Natural killer cell (primary cell): ENCODE results near the gene TMEM191B. TPM values are rescaled to one million over a fixed set of nuclear protein-coding genes. Genes with fewer than 3 reads are reported as not detected.
"Not testable (repeated sequence)": the region's sequence is repeated elsewhere in the genome, so short reads cannot be mapped to it uniquely, and the experiment has no call there.

ENCODE experiments used
- ATAC-seq, 3 donors: fragments of 150-1000 bp in 2 of 3; fragments of 200-7000 bp in 1 of 3; cut with Tn5 transposase; 1 replicate in 1 of 3; 2 replicates in 2 of 3; pipeline ENCODE4 v1.10.0; 2021; ENCODE audit warnings: mild to moderate bottlenecking in 2 of 3, moderate library complexity in 2 of 3
- DNase-seq, 2 donors: peaks; one replicate each; pipeline versions ENCODE4 v3.0.0 to v3.0.0-alpha.2; 2013 to 2021; ENCODE audit warnings: mixed read lengths in 1 of 2
- H3K27ac ChIP-seq: one replicate; pipeline ENCODE4 v1.5.1; 2013; ENCODE audit warnings: mild to moderate bottlenecking, low read length
- H3K27me3 ChIP-seq: one replicate; pipeline ENCODE4 v1.6.1; 2013; ENCODE audit warnings: low read length; ENCODE audit not compliant: control insufficient read depth, insufficient read depth
- H3K36me3 ChIP-seq: one replicate; pipeline ENCODE4 v1.6.1; 2013; ENCODE audit warnings: low read length; ENCODE audit not compliant: control insufficient read depth, insufficient read depth
- H3K4me1 ChIP-seq: one replicate; pipeline ENCODE4 v1.6.1; 2013; ENCODE audit warnings: low read length; ENCODE audit not compliant: control insufficient read depth, insufficient read depth
- H3K4me3 ChIP-seq: one replicate; pipeline ENCODE4 v1.5.1; 2013; ENCODE audit warnings: low read length
- H3K9me3 ChIP-seq: one replicate; pipeline ENCODE4 v1.6.1; 2013; ENCODE audit warnings: low read length; ENCODE audit not compliant: control insufficient read depth, insufficient read depth
- H3K27ac Mint-ChIP-seq, 2 donors: one replicate each; pipeline ENCODE4 v1.8.0; 2022; ENCODE audit warnings: mild to moderate bottlenecking in 2 of 2, mixed read lengths in 2 of 2, moderate library complexity in 1 of 2
- H3K27me3 Mint-ChIP-seq, 2 donors: one replicate each; pipeline ENCODE4 v1.8.0; 2022; ENCODE audit warnings: low read depth in 2 of 2, mixed read lengths in 2 of 2
- H3K36me3 Mint-ChIP-seq: one replicate; pipeline ENCODE4 v1.8.0; 2022; ENCODE audit warnings: mixed read lengths
- H3K4me1 Mint-ChIP-seq, 2 donors: one replicate each; pipeline ENCODE4 v1.8.0; 2022; ENCODE audit warnings: mixed read lengths in 2 of 2
- H3K4me3 Mint-ChIP-seq: one replicate; pipeline ENCODE4 v1.8.0; 2022; ENCODE audit warnings: mild to moderate bottlenecking, moderate library complexity, mixed read lengths
- H3K9me3 Mint-ChIP-seq, 2 donors: one replicate each; pipeline ENCODE4 v1.8.0; 2022; ENCODE audit warnings: mixed read lengths in 2 of 2
- WGBS: methylation state at CpG from one replicate; pipeline ENCODE4 v1.1.7; 2013; ENCODE audit warnings: missing lambda C conversion rate; ENCODE audit not compliant: insufficient coverage; 5-methylcytosine and 5-hydroxymethylcytosine counted together
- intact Hi-C: fragments of 100-400 bp; cut with micrococcal nuclease; formaldehyde crosslinking; loops from one replicate; pipeline ENCODE4 v1.14.2; 2022
- total RNA-seq, 4 donors: library from RNA; stranded (reverse); fragments of 120-200 nt in 1 of 4; gene quantifications; one replicate each; pipeline versions ENCODE4 v1.2.3 to v1.2.4, GENCODE V29; 2013 to 2022

The TMEM191B gene
- 1 to 10 TPM; 1.6 to 8.5 (median 6.5) TPM for total RNA-seq
- total RNA-seq (2013): 1.4 TPM

- H3K4me1 Mint-ChIP-seq, H3K27ac ChIP-seq, H3K36me3 Mint-ChIP-seq, intact Hi-C loops, H3K9me3 ChIP-seq, H3K4me3 Mint-ChIP-seq, H3K27me3 ChIP-seq, H3K9me3 Mint-ChIP-seq, H3K4me1 ChIP-seq, H3K27me3 Mint-ChIP-seq, DNase-seq, H3K36me3 ChIP-seq: not testable (repeated sequence)
- 2% methylated on average over 10 of the region's 65 CpGs for WGBS
- peak; percentile 0 to 3 (median 3) for ATAC-seq
- peak within 1 kb of the TSS; percentile 27 for H3K4me3 ChIP-seq
- peak within 1 kb of the TSS in 1 of 2 donors; percentile 59 for H3K27ac Mint-ChIP-seq
These were observed at the start of gene TMEM191B for GRCh38 chr22:18527752-18528596. TMEM191B (plus strand) TSS chr22:18527802; CDS start chr22:18527981, 179 bp downstream.

- H3K27ac Mint-ChIP-seq, H3K4me1 Mint-ChIP-seq, intact Hi-C loops, H3K27me3 ChIP-seq, H3K9me3 Mint-ChIP-seq, H3K9me3 ChIP-seq, H3K27me3 Mint-ChIP-seq, DNase-seq, H3K36me3 Mint-ChIP-seq, ATAC-seq, H3K4me1 ChIP-seq, H3K36me3 ChIP-seq, H3K4me3 Mint-ChIP-seq, H3K27ac ChIP-seq, H3K4me3 ChIP-seq: not testable (repeated sequence)
- WGBS: no CpG with 5 or more reads among the region's 3 CpGs
These were observed 31.4 kb upstream of the TMEM191B start for GRCh38 chr22:18496227-18496626.

- DNase-seq: peak in 1 of 2 donors; percentile 0
- H3K9me3 ChIP-seq, ATAC-seq, intact Hi-C loops, H3K27me3 Mint-ChIP-seq, H3K27ac ChIP-seq, H3K27me3 ChIP-seq, H3K9me3 Mint-ChIP-seq, H3K27ac Mint-ChIP-seq, H3K4me1 ChIP-seq, H3K4me3 ChIP-seq, H3K36me3 ChIP-seq, H3K4me1 Mint-ChIP-seq, H3K4me3 Mint-ChIP-seq, H3K36me3 Mint-ChIP-seq: not testable (repeated sequence)
- 81% methylated on average over 5 of the region's 6 CpGs for WGBS
These were observed 16.3 kb upstream of the TMEM191B start for GRCh38 chr22:18511327-18511726.

- H3K9me3 ChIP-seq, H3K27ac Mint-ChIP-seq, H3K36me3 Mint-ChIP-seq, H3K36me3 ChIP-seq, H3K27me3 ChIP-seq, DNase-seq, H3K9me3 Mint-ChIP-seq, ATAC-seq, H3K4me3 Mint-ChIP-seq, H3K4me1 Mint-ChIP-seq, H3K4me3 ChIP-seq, H3K27me3 Mint-ChIP-seq, H3K4me1 ChIP-seq, H3K27ac ChIP-seq, intact Hi-C loops: not testable (repeated sequence)
- 75% methylated on average over 2 of the region's 10 CpGs for WGBS
These were observed 15.2 kb upstream of the TMEM191B start for GRCh38 chr22:18512378-18512777.

- H3K4me3 Mint-ChIP-seq, intact Hi-C loops, ATAC-seq, H3K27ac ChIP-seq, DNase-seq, H3K36me3 ChIP-seq, H3K27me3 Mint-ChIP-seq, H3K4me1 ChIP-seq, H3K9me3 ChIP-seq, H3K4me3 ChIP-seq, H3K36me3 Mint-ChIP-seq, H3K27ac Mint-ChIP-seq, H3K9me3 Mint-ChIP-seq, H3K27me3 ChIP-seq, H3K4me1 Mint-ChIP-seq: not testable (repeated sequence)
- WGBS: 80% methylated on average over 1 of the region's 10 CpGs
These were observed 14.1 kb upstream of the TMEM191B start for GRCh38 chr22:18513454-18513853.

- H3K9me3 ChIP-seq, H3K9me3 Mint-ChIP-seq, ATAC-seq, H3K27me3 Mint-ChIP-seq, H3K36me3 Mint-ChIP-seq, H3K4me3 Mint-ChIP-seq, H3K27ac Mint-ChIP-seq, intact Hi-C loops, DNase-seq, H3K27ac ChIP-seq, H3K4me1 ChIP-seq, H3K4me1 Mint-ChIP-seq, H3K4me3 ChIP-seq, H3K36me3 ChIP-seq, H3K27me3 ChIP-seq: not testable (repeated sequence)
- no CpG with 5 or more reads among the region's 5 CpGs for WGBS
These were observed 9.5 kb upstream of the TMEM191B start, which contains the start of gene GGTLC3 for GRCh38 chr22:18518061-18518460. GGTLC3 (minus strand) TSS chr22:18518161; CDS start chr22:18517897, 264 bp downstream.

GRCh38 chr22:18522762-18523161 lies 4.8 kb upstream of the TMEM191B start:
- WGBS: no CpG with 5 or more reads among the region's 6 CpGs
- H3K9me3 ChIP-seq, H3K27ac Mint-ChIP-seq, H3K4me3 Mint-ChIP-seq, H3K27ac ChIP-seq, H3K4me3 ChIP-seq, ATAC-seq, H3K4me1 Mint-ChIP-seq, H3K27me3 ChIP-seq, H3K27me3 Mint-ChIP-seq, H3K4me1 ChIP-seq, intact Hi-C loops, DNase-seq, H3K9me3 Mint-ChIP-seq, H3K36me3 Mint-ChIP-seq, H3K36me3 ChIP-seq: not testable (repeated sequence)

- H3K4me1 Mint-ChIP-seq, H3K4me3 Mint-ChIP-seq, H3K4me3 ChIP-seq, H3K27me3 ChIP-seq, intact Hi-C loops, H3K36me3 ChIP-seq, H3K36me3 Mint-ChIP-seq, H3K9me3 Mint-ChIP-seq, H3K27me3 Mint-ChIP-seq, H3K4me1 ChIP-seq, H3K9me3 ChIP-seq, ATAC-seq, H3K27ac ChIP-seq, H3K27ac Mint-ChIP-seq, DNase-seq: not testable (repeated sequence)
- no CpG with 5 or more reads among the region's 4 CpGs for WGBS
These were observed 4.3 kb upstream of the TMEM191B start for GRCh38 chr22:18523328-18523727.
